ENCODE data around the gene KIAA1328. TPM values are rescaled to one million over a fixed set of nuclear protein-coding genes. Genes with fewer than 3 reads are reported as not detected.

The KIAA1328 gene
- total and polyA plus RNA-seq, 9 of the 15 experiments (the other 6 are each of a cell fraction or from before 2014, with no cell fraction given) = 4.0 to 8.6 (median 7.4) TPM

DNA sequence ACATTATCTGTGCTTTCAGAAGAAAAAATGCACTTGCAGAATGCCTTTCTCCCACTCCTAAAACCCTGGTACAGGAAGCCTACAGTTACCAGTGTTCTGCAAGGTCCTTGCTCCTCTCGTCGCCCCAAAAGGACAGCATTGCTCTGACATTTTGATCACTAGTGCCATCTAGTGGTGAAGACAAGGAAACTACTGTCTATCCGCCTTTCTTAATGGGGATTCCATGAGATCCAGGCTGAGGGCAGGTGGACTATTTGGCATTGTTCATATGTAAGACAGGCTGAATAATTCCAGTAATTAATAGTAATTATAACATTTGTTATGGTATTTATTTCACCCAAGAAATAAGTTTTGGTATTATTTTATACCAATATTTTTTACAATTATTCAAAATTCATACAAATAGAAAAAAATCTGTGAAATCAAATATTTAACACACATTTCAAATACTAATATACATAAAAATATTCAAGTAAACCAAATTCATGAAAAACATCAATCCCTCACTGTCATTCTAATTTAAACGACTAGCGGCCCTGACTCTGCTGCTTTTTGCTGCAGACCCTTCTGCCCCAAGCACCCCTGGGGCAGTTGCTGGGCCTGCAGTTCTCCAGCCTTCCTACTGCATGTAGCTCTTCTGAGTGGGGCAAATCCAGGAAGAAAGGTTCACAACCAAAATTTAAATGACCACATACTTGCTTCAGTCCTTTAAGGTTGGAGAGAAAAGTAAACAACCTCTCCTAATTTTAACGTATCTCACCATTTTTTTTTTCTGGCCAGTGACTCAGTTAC, 19.1 kb upstream of the KIAA1328 start (continued):
- TF ChIP-seq, protein P1, sequence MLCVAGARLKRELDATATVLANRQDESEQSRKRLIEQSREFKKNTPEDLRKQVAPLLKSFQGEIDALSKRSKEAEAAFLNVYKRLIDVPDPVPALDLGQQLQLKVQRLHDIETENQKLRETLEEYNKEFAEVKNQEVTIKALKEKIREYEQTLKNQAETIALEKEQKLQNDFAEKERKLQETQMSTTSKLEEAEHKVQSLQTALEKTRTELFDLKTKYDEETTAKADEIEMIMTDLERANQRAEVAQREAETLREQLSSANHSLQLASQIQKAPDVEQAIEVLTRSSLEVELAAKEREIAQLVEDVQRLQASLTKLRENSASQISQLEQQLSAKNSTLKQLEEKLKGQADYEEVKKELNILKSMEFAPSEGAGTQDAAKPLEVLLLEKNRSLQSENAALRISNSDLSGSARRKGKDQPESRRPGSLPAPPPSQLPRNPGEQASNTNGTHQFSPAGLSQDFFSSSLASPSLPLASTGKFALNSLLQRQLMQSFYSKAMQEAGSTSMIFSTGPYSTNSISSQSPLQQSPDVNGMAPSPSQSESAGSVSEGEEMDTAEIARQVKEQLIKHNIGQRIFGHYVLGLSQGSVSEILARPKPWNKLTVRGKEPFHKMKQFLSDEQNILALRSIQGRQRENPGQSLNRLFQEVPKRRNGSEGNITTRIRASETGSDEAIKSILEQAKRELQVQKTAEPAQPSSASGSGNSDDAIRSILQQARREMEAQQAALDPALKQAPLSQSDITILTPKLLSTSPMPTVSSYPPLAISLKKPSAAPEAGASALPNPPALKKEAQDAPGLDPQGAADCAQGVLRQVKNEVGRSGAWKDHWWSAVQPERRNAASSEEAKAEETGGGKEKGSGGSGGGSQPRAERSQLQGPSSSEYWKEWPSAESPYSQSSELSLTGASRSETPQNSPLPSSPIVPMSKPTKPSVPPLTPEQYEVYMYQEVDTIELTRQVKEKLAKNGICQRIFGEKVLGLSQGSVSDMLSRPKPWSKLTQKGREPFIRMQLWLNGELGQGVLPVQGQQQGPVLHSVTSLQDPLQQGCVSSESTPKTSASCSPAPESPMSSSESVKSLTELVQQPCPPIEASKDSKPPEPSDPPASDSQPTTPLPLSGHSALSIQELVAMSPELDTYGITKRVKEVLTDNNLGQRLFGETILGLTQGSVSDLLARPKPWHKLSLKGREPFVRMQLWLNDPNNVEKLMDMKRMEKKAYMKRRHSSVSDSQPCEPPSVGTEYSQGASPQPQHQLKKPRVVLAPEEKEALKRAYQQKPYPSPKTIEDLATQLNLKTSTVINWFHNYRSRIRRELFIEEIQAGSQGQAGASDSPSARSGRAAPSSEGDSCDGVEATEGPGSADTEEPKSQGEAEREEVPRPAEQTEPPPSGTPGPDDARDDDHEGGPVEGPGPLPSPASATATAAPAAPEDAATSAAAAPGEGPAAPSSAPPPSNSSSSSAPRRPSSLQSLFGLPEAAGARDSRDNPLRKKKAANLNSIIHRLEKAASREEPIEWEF (CRISPR knock-in tag; IDR thresholded peaks at IDR 0.05) = no peak
- TF ChIP-seq CREM (IDR thresholded peaks at IDR 0.05; ENCODE audit: low read depth) (0 out of 2 replicates have a peak, but pooled peaks have one; percentile 33), JUND (IDR thresholded peaks at IDR 0.05; ENCODE audit: borderline replicate concordance, low read depth, low read length) (peak; percentile 18; the same call in 1 of the 2 replicates), JUND (tag; IDR thresholded peaks at IDR 0.05; ENCODE audit: borderline replicate concordance, low read depth, low read length) (no peak), RBFOX2 (IDR thresholded peaks at IDR 0.05; ENCODE audit: low read depth, low read length) (no peak), SMC3 (conservative IDR thresholded peaks at IDR 0.05; ENCODE audit: insufficient read depth, low read depth, low read length) (peak; percentile 51)
- TF ChIP-seq, protein P2, sequence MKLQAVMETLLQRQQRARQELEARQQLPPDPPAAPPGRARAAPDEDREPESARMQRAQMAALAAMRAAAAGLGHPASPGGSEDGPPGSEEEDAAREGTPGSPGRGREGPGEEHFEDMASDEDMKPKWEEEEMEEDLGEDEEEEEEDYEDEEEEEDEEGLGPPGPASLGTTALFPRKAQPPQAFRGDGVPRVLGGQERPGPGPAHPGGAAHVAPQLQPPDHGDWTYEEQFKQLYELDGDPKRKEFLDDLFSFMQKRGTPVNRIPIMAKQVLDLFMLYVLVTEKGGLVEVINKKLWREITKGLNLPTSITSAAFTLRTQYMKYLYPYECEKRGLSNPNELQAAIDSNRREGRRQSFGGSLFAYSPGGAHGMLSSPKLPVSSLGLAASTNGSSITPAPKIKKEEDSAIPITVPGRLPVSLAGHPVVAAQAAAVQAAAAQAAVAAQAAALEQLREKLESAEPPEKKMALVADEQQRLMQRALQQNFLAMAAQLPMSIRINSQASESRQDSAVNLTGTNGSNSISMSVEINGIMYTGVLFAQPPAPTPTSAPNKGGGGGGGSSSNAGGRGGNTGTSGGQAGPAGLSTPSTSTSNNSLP (IDR thresholded peaks at IDR 0.05; ENCODE audit: borderline replicate concordance, low read depth, low read length) = 0 out of 2 replicates have a peak, but pooled peaks have one; percentile 45
- TF ChIP-seq, protein P3, sequence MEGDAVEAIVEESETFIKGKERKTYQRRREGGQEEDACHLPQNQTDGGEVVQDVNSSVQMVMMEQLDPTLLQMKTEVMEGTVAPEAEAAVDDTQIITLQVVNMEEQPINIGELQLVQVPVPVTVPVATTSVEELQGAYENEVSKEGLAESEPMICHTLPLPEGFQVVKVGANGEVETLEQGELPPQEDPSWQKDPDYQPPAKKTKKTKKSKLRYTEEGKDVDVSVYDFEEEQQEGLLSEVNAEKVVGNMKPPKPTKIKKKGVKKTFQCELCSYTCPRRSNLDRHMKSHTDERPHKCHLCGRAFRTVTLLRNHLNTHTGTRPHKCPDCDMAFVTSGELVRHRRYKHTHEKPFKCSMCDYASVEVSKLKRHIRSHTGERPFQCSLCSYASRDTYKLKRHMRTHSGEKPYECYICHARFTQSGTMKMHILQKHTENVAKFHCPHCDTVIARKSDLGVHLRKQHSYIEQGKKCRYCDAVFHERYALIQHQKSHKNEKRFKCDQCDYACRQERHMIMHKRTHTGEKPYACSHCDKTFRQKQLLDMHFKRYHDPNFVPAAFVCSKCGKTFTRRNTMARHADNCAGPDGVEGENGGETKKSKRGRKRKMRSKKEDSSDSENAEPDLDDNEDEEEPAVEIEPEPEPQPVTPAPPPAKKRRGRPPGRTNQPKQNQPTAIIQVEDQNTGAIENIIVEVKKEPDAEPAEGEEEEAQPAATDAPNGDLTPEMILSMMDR (IDR thresholded peaks at IDR 0.05 in 2 of 3, conservative IDR thresholded peaks at IDR 0.05 in 1 of 3; ENCODE audit: insufficient read depth in 2 of 3, low read depth in 1 of 3, low read length in 3 of 3) = peak; percentile 77 to 86 (median 83)
- TF ChIP-seq, protein P4, sequence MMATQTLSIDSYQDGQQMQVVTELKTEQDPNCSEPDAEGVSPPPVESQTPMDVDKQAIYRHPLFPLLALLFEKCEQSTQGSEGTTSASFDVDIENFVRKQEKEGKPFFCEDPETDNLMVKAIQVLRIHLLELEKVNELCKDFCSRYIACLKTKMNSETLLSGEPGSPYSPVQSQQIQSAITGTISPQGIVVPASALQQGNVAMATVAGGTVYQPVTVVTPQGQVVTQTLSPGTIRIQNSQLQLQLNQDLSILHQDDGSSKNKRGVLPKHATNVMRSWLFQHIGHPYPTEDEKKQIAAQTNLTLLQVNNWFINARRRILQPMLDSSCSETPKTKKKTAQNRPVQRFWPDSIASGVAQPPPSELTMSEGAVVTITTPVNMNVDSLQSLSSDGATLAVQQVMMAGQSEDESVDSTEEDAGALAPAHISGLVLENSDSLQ (IDR thresholded peaks at IDR 0.05) = 0 out of 2 replicates have a peak, but pooled peaks have one; percentile 42

Data from K562 (cell line).